Measurements from ENCODE around the gene SFXN5. TPM values are rescaled to one million over a fixed set of nuclear protein-coding genes. Genes with fewer than 3 reads are reported as not detected.

SFXN5 gene
- total and polyA plus RNA-seq, 4 donors, result 6.3 to 20.7 (median 14.8) TPM

DNA sequence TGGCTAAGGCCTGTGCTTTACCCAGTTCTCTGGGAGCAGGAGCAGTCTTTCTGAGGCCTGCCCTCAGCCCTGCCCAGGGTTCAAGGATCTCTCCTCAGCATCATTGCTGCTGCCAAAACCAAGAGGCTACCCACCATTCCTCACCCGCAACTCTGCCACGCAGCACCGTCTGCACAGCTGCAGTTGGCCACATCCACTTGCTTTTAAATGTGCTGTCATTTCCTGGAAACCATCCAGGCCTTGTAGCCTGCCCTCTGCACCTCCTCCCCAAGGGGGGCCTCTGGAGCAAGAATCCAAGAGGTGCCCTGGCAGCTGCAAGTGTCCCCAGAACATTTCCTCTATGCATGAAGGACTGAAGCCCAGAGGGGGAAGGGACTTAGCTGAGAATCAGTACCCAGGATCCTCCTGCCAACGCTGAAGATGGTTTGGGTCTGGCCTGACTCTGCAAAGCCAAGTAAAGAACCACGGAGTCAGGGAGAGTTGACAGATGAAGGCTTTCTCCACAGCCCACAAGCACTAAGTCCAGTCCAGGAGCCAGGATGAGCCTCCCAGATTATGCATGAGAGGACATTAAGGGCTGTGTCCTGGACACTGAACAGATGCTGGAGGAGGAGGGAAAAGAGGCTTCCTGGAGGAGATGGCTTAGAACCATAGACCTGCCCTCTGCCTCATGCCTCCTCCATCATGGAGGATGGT is 139.3 kb downstream of the SFXN5 start:
- ATAC-seq (ENCODE audit: low FRiP score) (no peak), DNase-seq (peak; percentile 17 to 39)
- intact Hi-C loops (cut with DNase I), result no loop called here
- Histone ChIP-seq H3K9me3 (ENCODE audit: control insufficient read depth, low read length) (no peaks in the 10 kb centered on the region), H3K36me3 (ENCODE audit: control insufficient read depth in 1 of 2, insufficient read depth in 2 of 2, low read length in 1 of 2) (no peaks in the 10 kb centered on the region), H3K27ac (ENCODE audit: low read depth in 1 of 2, low read length in 2 of 2) (no peak overlapping the region), H3K4me3 (ENCODE audit: low read length in 2 of 2) (no peak overlapping the region), H3K4me1 (ENCODE audit: control insufficient read depth in 1 of 2, insufficient read depth in 2 of 2, low read length in 2 of 2) (no peaks in the 10 kb centered on the region), H3K27me3 (ENCODE audit: control insufficient read depth in 1 of 2, insufficient read depth in 2 of 2, low read length in 1 of 2) (no peaks in the 10 kb centered on the region)
- 29 to 37% methylated on average over 5 of the region's 5 CpGs for WGBS, 2 donors

DNA sequence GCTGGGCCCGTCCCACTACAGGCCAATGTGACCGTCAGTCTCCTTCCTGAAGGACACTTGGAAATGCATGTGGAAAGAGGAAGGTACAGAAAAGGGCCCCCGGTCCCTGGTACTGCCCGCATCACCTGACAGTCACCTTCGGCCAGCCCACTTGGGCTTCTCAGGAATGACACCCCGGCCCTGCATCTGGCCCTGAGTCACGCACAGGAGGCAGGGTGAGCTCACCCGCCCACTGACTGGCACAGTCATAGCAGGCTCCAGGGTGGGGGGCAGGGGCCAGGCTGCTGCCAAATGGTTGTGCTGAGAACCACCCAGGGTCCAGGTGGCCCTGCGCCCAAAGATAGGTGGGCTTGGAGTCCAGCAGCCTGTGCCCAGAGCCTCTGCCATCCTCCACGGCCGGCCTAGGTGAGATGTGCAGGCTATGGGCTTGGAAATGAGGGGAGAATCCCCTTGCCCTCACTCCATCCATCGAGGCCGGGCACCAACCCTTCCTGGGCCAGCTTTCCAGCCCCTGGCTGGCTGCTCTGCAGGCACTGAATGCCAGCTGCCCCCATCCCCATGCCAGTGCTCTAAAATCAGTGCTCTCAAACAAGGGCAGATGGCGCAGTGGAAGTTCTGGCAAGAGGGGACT is 140.1 kb downstream of the SFXN5 start:
- Histone ChIP-seq H3K27ac (ENCODE audit: low read depth in 1 of 2, low read length in 2 of 2) (no peak overlapping the region), H3K4me1 (ENCODE audit: control insufficient read depth in 1 of 2, insufficient read depth in 2 of 2, low read length in 2 of 2) (no peaks in the 10 kb centered on the region), H3K27me3 (ENCODE audit: control insufficient read depth in 1 of 2, insufficient read depth in 2 of 2, low read length in 1 of 2) (no peaks in the 10 kb centered on the region), H3K4me3 (ENCODE audit: low read length in 2 of 2) (no peak overlapping the region), H3K9me3 (ENCODE audit: control insufficient read depth, low read length) (no peaks in the 10 kb centered on the region), H3K36me3 (ENCODE audit: control insufficient read depth in 1 of 2, insufficient read depth in 2 of 2, low read length in 1 of 2) (no peaks in the 10 kb centered on the region)
- 87 to 93% methylated on average over 14 of the region's 14 CpGs for WGBS, 2 donors
- DNase-seq (peak; percentile 40 to 72), ATAC-seq (ENCODE audit: low FRiP score) (no peak)
- intact Hi-C loops (cut with DNase I), result no loop called here

DNA sequence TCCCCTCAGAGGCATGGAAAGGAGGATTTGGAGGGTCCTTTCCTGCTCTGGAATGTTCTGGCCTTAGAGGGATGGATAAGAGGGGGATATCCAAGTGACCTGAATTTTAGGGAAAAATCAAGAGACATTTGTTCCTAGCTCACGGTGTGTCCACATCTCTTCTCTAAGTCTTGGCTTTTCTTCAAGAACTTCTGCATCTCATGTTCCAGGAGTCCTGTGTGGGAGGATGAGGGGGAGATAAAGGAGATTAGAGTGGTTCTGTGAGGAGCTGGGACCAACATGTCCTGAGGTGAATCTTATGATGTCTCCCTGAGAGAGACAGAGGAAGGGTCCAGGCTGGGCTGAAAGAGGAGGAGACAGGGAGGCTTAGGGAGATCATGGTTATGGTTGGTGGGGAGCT is 142.5 kb downstream of the SFXN5 start:
- Histone ChIP-seq H3K4me3 (ENCODE audit: low read length in 2 of 2) (no peak overlapping the region), H3K4me1 (ENCODE audit: control insufficient read depth in 1 of 2, insufficient read depth in 2 of 2, low read length in 2 of 2) (no peaks in the 10 kb centered on the region), H3K9me3 (ENCODE audit: control insufficient read depth, low read length) (no peaks in the 10 kb centered on the region), H3K27me3 (ENCODE audit: control insufficient read depth in 1 of 2, insufficient read depth in 2 of 2, low read length in 1 of 2) (no peaks in the 10 kb centered on the region), H3K27ac (ENCODE audit: low read depth in 1 of 2, low read length in 2 of 2) (no peak overlapping the region), H3K36me3 (ENCODE audit: control insufficient read depth in 1 of 2, insufficient read depth in 2 of 2, low read length in 1 of 2) (no peaks in the 10 kb centered on the region)
- intact Hi-C loops (cut with DNase I), result no loop called here
- DNase-seq (no peak), ATAC-seq (ENCODE audit: low FRiP score) (no peak)
- 79 to 95% methylated on average over 1 of the region's 1 CpG for WGBS, 2 donors

DNA sequence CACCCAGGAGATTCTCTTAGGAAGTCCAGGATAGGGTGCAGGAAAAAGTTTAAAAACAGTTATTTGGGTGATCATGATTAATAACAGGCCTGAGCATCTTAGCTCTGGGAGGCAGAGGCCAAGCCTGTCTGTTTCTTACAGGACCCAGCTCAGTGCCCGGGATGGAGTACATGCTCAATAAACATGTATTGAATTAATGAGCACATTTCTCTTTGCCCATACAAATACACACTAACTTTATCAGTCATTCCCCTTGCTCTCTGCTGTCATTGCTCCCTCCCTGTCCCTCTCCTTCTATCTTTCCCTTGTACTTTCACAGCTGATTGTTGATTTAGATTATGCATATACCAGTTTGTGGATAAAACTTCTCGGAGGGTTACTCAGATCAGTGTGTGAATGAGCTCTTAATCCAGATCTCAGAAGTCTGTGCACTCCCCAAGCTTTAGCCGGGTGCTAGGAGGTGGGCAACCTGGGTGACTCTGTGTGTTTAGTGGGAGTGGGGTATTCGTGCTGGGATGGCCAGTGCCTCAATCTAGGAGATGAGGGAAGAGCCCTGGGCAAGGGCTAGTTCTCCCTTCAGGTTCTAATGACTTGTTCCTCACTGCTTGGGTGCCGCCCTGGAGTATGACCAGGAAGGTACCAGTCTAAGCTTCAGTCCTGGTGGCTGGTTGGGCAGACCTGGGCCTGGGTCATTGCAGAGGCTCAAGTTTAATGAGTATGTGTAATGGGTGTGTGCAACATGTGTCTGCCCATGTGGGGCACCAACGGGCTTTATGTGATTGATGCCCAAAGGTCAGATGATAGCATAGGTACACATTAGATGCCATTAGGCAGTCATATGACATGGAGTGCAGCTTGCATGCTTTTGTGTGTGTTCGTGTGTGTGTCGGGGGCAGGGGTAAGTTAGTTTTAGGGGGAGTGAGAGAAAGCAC is 143.6 kb downstream of the SFXN5 start:
- H3K9me3 ChIP-seq (ENCODE audit: control insufficient read depth, low read length), result no peaks in the 10 kb centered on the region
- no peak for ATAC-seq (ENCODE audit: low FRiP score)
- H3K36me3 ChIP-seq (ENCODE audit: control insufficient read depth in 1 of 2, insufficient read depth in 2 of 2, low read length in 1 of 2), result no peaks in the 10 kb centered on the region
- no peak overlapping the region for H3K4me3 ChIP-seq (ENCODE audit: low read length in 2 of 2)
- intact Hi-C loops (cut with DNase I), result no loop called here
- peak; percentile 3 to 41 for DNase-seq
- H3K27me3 ChIP-seq (ENCODE audit: control insufficient read depth in 1 of 2, insufficient read depth in 2 of 2, low read length in 1 of 2), result no peaks in the 10 kb centered on the region
- WGBS, 2 donors, result 90% methylated on average over 8 of the region's 8 CpGs
- H3K4me1 ChIP-seq (ENCODE audit: control insufficient read depth in 1 of 2, insufficient read depth in 2 of 2, low read length in 2 of 2), result no peaks in the 10 kb centered on the region
- no peak overlapping the region for H3K27ac ChIP-seq (ENCODE audit: low read depth in 1 of 2, low read length in 2 of 2)

DNA sequence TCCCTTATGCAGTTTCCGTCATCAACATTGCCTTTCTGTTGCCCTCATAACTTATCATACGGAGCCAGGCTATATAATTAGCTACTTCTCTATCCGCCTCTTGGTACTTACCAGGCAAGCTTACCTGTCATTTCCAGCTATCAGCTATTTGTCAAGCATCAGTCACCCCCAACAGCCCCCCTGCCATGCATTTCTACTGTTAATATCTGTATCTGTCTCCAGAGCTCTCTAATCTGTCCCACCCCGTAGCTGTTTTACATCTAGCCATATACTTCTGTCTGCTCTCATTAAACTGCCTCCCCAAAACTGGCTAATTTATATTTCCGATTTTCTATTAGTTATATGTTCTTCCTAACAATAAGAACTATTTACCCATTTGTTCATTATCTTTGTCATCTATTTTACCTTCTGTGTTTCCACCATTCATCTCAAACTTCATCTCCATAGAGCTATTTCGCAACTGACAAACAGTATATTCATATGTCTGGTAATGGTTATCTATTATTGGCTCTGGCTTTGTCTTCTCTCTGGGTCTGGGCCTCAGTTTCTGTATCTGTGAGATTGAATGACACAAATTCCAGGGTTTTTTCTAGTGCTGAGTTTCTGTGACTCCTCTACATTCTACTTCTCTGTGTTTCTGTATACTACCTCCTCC is 144.6 kb downstream of the SFXN5 start:
- no peaks in the 10 kb centered on the region for H3K9me3 ChIP-seq (ENCODE audit: control insufficient read depth, low read length)
- ATAC-seq (ENCODE audit: low FRiP score) (no peak), DNase-seq (no peak)
- H3K36me3 ChIP-seq (ENCODE audit: control insufficient read depth in 1 of 2, insufficient read depth in 2 of 2, low read length in 1 of 2), result no peaks in the 10 kb centered on the region
- no peaks in the 10 kb centered on the region for H3K4me1 ChIP-seq (ENCODE audit: control insufficient read depth in 1 of 2, insufficient read depth in 2 of 2, low read length in 2 of 2)
- no peaks in the 10 kb centered on the region for H3K27me3 ChIP-seq (ENCODE audit: control insufficient read depth in 1 of 2, insufficient read depth in 2 of 2, low read length in 1 of 2)
- 79 to 87% methylated on average over 6 of the region's 6 CpGs for WGBS, 2 donors
- H3K4me3 ChIP-seq (ENCODE audit: low read length in 2 of 2), result no peak overlapping the region
- intact Hi-C loops (cut with DNase I), result no loop called here
- H3K27ac ChIP-seq (ENCODE audit: low read depth in 1 of 2, low read length in 2 of 2), result no peak overlapping the region

DNA sequence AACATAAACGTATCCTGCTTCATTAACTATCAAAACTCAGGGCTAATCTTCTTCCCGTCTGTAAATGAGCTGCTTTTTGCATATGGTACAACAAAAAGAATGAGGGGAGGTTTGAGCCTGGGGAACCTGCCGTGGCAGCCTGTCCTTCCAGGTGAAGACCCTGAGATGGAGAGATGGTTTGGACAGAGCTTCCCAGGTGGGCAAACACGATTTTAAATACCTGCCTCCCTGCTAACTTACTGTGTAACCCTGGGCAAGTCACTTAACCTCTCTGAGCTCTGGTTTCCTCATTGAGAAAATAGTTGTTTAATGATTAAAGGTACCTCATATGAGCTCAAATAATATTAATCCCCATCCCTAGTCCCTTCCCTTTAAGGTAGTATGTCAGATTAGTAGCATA is 145.1 kb downstream of the SFXN5 start:
- no peaks in the 10 kb centered on the region for H3K36me3 ChIP-seq (ENCODE audit: control insufficient read depth in 1 of 2, insufficient read depth in 2 of 2, low read length in 1 of 2)
- no peak overlapping the region for H3K27ac ChIP-seq (ENCODE audit: low read depth in 1 of 2, low read length in 2 of 2)
- 38 to 41% methylated on average over 4 of the region's 4 CpGs for WGBS, 2 donors
- no peaks in the 10 kb centered on the region for H3K9me3 ChIP-seq (ENCODE audit: control insufficient read depth, low read length)
- no peak for DNase-seq
- no peak for ATAC-seq (ENCODE audit: low FRiP score)
- no peak overlapping the region for H3K4me3 ChIP-seq (ENCODE audit: low read length in 2 of 2)
- no peaks in the 10 kb centered on the region for H3K27me3 ChIP-seq (ENCODE audit: control insufficient read depth in 1 of 2, insufficient read depth in 2 of 2, low read length in 1 of 2)
- no peaks in the 10 kb centered on the region for H3K4me1 ChIP-seq (ENCODE audit: control insufficient read depth in 1 of 2, insufficient read depth in 2 of 2, low read length in 2 of 2)
- intact Hi-C loops (cut with DNase I), result no loop called here

DNA sequence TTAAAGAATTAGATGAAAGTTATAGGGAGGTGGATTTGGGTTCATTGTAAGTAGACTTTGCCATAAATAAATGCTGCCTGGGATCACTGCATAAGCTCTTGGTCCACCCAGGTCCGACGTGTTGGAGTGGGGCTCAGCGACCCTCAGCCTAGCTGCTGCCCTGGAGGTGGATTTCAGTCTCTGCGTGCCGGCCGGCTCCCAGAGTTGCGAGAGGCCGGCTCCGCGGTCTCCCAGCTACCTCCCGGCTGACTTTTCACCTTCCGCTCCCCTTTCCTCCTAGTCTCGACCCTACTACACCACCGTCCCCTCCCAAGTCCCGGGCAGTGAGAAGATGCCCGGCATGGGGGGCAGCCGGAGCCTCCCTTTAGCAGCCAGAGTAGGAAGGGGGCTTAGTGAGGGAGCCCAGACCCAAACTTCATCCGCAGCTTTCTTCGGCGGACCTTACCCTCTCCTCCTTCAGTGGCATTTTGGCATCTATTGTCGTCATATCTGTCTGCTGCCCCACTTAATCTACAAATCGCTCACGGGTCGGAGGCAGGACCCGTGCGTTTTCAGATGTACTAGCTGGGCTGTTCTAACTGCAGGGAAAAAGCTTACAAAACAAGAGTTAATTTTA is 146.1 kb downstream of the SFXN5 start:
- H3K4me3 ChIP-seq (ENCODE audit: low read length in 2 of 2), result no peak overlapping the region
- H3K9me3 ChIP-seq (ENCODE audit: control insufficient read depth, low read length), result no peaks in the 10 kb centered on the region
- H3K27me3 ChIP-seq (ENCODE audit: control insufficient read depth in 1 of 2, insufficient read depth in 2 of 2, low read length in 1 of 2), result no peaks in the 10 kb centered on the region
- H3K36me3 ChIP-seq (ENCODE audit: control insufficient read depth in 1 of 2, insufficient read depth in 2 of 2, low read length in 1 of 2), result no peaks in the 10 kb centered on the region
- H3K27ac ChIP-seq (ENCODE audit: low read depth in 1 of 2, low read length in 2 of 2), result no peak overlapping the region
- WGBS, 2 donors, result 13% methylated on average over 26 of the region's 26 CpGs
- intact Hi-C loops (cut with DNase I), result no loop called here
- DNase-seq (peak in 1 of 2 donors; percentile 65), ATAC-seq (ENCODE audit: low FRiP score) (no peak)
- no peaks in the 10 kb centered on the region for H3K4me1 ChIP-seq (ENCODE audit: control insufficient read depth in 1 of 2, insufficient read depth in 2 of 2, low read length in 2 of 2)
